Natural killer cell treated with Interleukin-12 subunit alpha and Interleukin-12 subunit beta and Interleukin-15 and Interleukin-18, amount 100 ng/mL, for 72 hours (primary cell): Measurements from ENCODE around the gene UBL7. TPM values are rescaled to one million over a fixed set of nuclear protein-coding genes. Genes with fewer than 3 reads are reported as not detected.
"Not testable (repeated sequence)": the region's sequence is repeated elsewhere in the genome, so short reads cannot be mapped to it uniquely, and the experiment has no call there.

Source experiments
- ATAC-seq, 2 donors: fragments of 150-1000 bp; cut with Tn5 transposase in 1 of 2; sonication (Bioruptor Pico), chemical (Tn5 transposase) in 1 of 2; 2 replicates each; pipeline ENCODE4 v1.10.0; 2021
- DNase-seq: peaks from one replicate; pipeline ENCODE4 v3.0.0; 2022; ENCODE audit warnings: low spot score
- H3K27ac Mint-ChIP-seq, 2 donors: 1 replicate in 1 of 2; 2 replicates in 1 of 2; pipeline ENCODE4 v1.8.0; 2022; ENCODE audit warnings: mixed read lengths in 2 of 2, mild to moderate bottlenecking in 1 of 2, moderate library complexity in 1 of 2
- H3K27me3 Mint-ChIP-seq, 2 donors: 1 replicate in 1 of 2; 2 replicates in 1 of 2; pipeline ENCODE4 v1.8.0; 2022; ENCODE audit warnings: mixed read lengths in 2 of 2
- H3K36me3 Mint-ChIP-seq: one replicate; pipeline ENCODE4 v1.8.0; 2022; ENCODE audit warnings: mixed read lengths
- H3K4me1 Mint-ChIP-seq, 2 donors: 1 replicate in 1 of 2; 2 replicates in 1 of 2; pipeline ENCODE4 v1.8.0; 2022; ENCODE audit warnings: low read depth in 2 of 2, mixed read lengths in 2 of 2, mild to moderate bottlenecking in 1 of 2
- H3K4me3 Mint-ChIP-seq: one replicate; pipeline ENCODE4 v1.8.0; 2022; ENCODE audit warnings: mixed read lengths
- H3K9me3 Mint-ChIP-seq: 2 replicates; pipeline ENCODE4 v1.8.0; 2022; ENCODE audit warnings: mixed read lengths
- total RNA-seq, 2 donors: library from RNA; stranded (reverse); gene quantifications; one replicate each; pipeline ENCODE4 v1.2.3, GENCODE V29; 2022

The UBL7 gene
- total RNA-seq, 2 donors from 2014 or later: 34.3 to 38.9 TPM

DNA sequence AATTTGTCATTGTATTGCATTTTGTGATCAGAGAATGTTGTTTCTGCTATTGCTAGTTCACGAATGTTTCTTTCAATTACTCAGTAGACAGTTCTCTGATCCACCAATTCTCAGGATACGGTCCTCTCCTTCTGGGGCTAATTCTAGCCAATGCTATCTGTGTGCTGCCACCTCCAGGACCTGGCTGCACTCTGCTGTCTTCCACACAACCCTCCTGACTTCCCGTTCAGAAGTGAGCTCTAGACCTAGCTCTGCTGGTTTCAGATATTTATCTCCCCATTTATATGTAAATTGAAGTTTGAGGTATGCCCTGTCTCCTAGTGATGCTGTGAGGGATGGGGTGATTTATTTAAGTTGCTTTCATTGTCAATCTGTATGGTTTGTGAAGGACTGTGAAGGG lies 21.7 kb upstream of the UBL7 start:
- DNase-seq (no peak), ATAC-seq (no peak)
- Mint-ChIP-seq H3K27ac (peak overlapping the region in 1 of 2 donors; percentile 4), H3K36me3 (peaks cover 9% of the 10 kb centered on the region), H3K4me1 (peaks cover 0 to 2% of the 10 kb centered on the region in 2 donors), H3K27me3 (no peaks in the 10 kb centered on the region), H3K4me3 (no peak overlapping the region), H3K9me3 (no peaks in the 10 kb centered on the region)

DNA sequence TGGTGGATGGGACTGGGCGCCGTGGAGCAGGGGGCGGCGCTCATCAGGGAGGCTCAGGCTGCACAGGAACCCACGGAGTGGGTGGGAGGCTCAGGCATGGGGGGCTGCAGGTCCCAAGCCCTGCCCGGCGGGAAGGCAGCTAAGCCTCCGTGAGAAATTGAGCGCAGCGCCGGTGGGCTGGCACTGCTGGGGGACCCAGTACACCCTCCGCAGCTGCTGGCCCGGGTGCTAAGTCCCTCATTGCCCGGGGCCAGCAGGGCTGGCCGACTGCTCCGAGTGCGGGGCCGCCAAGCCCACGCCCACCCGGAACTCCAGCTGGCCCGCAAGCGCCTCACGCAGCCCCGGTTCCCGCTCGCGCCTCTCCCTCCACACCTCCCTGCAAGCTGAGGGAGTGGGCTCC lies 19.4 kb upstream of the UBL7 start:
- not testable (repeated sequence) for H3K36me3 Mint-ChIP-seq, H3K9me3 Mint-ChIP-seq, H3K4me1 Mint-ChIP-seq, H3K27ac Mint-ChIP-seq, H3K27me3 Mint-ChIP-seq, ATAC-seq, DNase-seq, H3K4me3 Mint-ChIP-seq

DNA sequence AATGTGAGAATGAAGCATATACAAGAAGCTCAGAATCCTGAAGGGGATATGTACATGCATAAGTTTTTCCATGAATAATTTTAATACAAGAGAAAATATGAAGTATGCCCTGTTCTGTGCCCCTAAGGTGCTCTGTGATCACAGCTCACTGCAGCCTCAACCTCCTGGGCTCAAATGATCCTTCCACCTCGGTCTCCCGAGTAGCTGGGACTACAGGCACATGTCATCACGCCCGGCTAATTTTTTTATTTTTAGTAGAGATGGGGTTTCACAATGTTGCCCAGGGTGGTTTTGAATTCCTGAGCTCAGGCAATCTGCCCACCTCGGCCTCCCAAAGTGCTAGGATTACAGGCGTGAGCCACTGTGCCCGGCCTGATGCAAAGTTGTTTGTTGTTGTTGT lies 10.7 kb upstream of the UBL7 start:
- ATAC-seq, DNase-seq, H3K4me3 Mint-ChIP-seq, H3K27ac Mint-ChIP-seq, H3K27me3 Mint-ChIP-seq, H3K9me3 Mint-ChIP-seq, H3K4me1 Mint-ChIP-seq: not testable (repeated sequence)
- H3K36me3 Mint-ChIP-seq: peaks cover 10% of the 10 kb centered on the region

DNA sequence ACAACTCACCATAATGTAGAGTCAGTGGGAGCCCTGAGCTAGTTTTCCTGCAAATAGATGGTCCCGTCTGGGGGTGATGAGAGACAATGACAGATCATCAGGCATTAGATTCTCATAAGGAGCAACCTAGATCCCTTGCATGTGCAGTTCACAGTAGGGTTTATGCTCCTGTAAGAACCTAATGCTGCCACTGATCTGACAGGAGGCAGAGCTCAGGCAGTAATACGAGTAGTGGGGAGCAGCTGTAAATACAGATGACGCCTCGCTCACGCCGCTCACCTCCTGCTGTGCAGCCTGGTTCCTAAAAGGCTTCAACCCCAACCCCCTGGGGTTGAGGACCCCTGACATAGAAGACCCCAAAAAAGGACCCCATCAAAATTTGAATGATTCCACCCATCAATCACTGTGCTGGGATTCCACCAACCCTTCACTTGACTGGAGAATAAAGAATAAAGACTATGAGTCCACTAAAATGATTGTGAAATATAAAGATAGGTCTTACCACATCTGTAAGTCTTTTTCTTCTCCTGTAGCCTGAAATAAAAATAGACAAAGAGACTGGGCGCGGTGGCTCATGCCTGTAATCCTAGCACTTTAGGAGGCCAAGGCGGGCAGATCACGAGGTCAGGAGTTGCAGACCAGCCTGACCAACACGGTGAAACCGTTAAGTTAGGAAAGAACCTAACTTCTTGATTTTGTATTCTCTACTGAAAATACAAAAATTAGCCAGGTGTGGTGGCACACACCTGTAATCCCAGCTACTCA lies 9.9 kb upstream of the UBL7 start:
- Mint-ChIP-seq H3K36me3 (peaks cover 10% of the 10 kb centered on the region), H3K4me3 (no peak overlapping the region), H3K9me3 (no peaks in the 10 kb centered on the region), H3K4me1 (peaks cover 0 to 2% of the 10 kb centered on the region in 2 donors), H3K27ac (no peak overlapping the region), H3K27me3 (no peaks in the 10 kb centered on the region)
- ATAC-seq (no peak), DNase-seq (no peak)

DNA sequence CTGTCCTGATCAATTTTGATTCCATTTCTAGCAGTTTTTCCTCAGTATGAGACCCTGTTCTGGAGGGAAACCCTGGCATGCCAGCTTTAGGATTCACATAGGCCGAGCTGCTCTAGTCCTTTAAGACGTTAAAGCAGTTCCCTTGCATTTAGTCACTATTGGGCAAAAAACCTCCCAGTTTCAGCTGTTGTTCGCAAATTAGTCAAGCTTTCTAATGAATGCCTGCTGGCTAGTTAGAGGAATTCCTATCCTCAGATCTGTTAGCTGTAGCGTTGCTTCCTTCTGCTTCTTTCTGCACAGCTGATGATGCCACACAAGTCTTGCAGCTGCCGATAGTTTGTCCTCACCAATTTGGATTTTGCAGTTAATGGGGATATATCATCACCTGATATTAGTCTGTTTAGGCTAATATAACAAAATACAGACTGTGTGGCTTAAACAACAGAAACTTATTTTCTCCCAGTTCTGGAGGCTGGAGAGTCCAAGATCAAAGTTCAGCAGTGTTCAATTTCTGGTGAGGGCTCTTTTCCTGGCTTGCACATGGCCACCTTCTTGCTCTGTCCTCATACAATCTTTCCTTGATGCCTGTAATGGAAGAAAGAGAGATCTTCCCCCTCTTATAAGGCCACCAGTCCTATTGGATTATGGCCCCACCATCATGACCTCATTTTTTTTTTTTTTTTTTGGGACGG lies 7.5 kb upstream of the UBL7 start:
- DNase-seq: no peak
- H3K27me3 Mint-ChIP-seq: no peaks in the 10 kb centered on the region
- H3K9me3 Mint-ChIP-seq: no peaks in the 10 kb centered on the region
- H3K27ac Mint-ChIP-seq: no peak overlapping the region
- peaks cover 12 to 13% of the 10 kb centered on the region in 2 donors for H3K4me1 Mint-ChIP-seq
- no peak overlapping the region for H3K4me3 Mint-ChIP-seq
- H3K36me3 Mint-ChIP-seq: peaks cover 10% of the 10 kb centered on the region
- no peak for ATAC-seq

DNA sequence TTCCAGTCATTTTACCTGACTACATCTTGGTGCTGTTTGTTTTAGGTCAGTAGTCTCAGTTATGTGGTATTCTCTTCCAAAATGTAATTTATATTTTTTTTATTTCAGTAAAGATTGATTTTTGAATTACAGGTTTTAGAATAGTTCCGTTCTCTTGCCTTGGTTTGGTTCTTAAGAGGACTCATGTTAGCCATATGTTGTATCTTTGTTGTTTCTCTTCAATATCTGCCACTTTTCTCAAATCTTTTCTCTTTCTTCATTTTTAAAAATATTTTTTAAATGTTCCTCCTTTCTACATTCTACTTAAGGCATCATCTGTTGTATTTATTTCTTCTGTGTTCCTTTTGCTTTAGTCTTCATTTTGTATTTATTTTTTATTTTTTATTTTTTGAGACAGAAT lies 5.6 kb upstream of the UBL7 start:
- Mint-ChIP-seq H3K4me1 (peaks cover 27 to 28% of the 10 kb centered on the region in 2 donors), H3K9me3 (no peaks in the 10 kb centered on the region), H3K27me3 (no peaks in the 10 kb centered on the region), H3K36me3 (peaks cover 10% of the 10 kb centered on the region), H3K4me3 (no peak overlapping the region), H3K27ac (no peak overlapping the region)
- DNase-seq: no peak
- no peak for ATAC-seq

DNA sequence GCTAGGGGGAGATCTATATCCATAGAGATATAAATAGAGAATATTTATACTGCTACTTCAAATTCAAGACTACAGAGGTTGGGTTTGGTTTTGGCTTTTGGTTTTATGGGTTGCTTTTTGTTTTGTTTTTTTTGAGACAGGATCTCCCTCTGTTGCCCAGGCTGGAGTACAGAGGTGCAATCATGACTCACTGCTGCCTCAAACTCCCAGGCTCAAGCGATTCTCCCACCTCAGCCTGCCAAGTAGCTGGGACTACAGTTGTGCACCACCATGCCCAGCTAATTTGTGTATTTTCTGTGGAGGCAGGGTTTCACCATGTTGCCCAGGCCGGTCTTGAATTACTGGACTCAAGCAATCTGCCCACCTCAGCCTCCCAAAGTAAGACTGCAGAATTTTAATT lies 3.9 kb upstream of the UBL7 start:
- DNase-seq: no peak
- H3K36me3 Mint-ChIP-seq: peaks cover 8% of the 10 kb centered on the region
- no peak overlapping the region for H3K27ac Mint-ChIP-seq
- H3K9me3 Mint-ChIP-seq: no peaks in the 10 kb centered on the region
- ATAC-seq: no peak
- H3K4me3 Mint-ChIP-seq: no peak overlapping the region
- no peaks in the 10 kb centered on the region for H3K27me3 Mint-ChIP-seq
- H3K4me1 Mint-ChIP-seq: peaks cover 35 to 39% of the 10 kb centered on the region in 2 donors

DNA sequence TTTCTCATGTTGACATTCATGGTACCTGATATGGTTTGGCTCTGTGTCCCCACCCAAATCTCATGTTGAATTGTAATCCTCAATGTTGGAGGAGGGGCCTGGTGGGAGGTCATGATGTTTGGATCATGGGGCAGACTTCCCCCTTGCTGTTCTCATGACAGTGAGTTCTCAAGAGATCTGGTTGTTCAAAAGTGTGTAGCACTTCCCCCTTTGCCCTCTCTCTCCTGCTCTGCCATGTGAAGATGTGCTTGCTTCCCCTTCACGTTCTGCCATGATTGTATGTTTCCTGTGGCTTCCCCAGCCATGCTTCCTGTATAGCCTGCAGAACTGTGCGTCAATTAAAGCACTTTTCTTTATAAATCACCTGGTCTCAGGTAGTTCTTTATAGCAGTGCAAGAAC lies 3.3 kb upstream of the UBL7 start:
- peaks cover 6% of the 10 kb centered on the region for H3K36me3 Mint-ChIP-seq
- peak overlapping the region; percentile 63 for H3K4me3 Mint-ChIP-seq
- H3K4me1 Mint-ChIP-seq: peaks cover 35 to 40% of the 10 kb centered on the region in 2 donors
- DNase-seq (no peak), ATAC-seq (no peak)
- H3K27me3 Mint-ChIP-seq: no peaks in the 10 kb centered on the region
- no peak overlapping the region for H3K27ac Mint-ChIP-seq
- no peaks in the 10 kb centered on the region for H3K9me3 Mint-ChIP-seq

DNA sequence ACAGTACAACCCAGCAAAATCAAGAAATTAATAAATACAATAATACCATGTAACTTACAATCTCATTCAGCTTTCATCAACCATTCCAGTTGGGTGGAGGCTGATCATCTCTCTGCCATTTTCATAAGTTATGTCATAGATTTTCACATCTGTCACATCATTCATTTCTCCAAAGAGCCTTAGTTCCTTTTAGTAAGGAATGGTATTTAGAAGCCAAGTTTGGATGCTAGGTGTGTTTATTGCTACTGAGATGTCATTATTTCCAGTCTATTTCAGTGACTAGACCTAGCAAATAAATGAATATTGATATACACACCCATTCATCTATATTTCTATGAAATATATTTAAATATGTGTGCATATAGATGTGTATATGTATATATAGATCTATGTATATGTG lies 2.7 kb upstream of the UBL7 start:
- H3K27ac Mint-ChIP-seq: no peak overlapping the region
- no peak for ATAC-seq

DNA sequence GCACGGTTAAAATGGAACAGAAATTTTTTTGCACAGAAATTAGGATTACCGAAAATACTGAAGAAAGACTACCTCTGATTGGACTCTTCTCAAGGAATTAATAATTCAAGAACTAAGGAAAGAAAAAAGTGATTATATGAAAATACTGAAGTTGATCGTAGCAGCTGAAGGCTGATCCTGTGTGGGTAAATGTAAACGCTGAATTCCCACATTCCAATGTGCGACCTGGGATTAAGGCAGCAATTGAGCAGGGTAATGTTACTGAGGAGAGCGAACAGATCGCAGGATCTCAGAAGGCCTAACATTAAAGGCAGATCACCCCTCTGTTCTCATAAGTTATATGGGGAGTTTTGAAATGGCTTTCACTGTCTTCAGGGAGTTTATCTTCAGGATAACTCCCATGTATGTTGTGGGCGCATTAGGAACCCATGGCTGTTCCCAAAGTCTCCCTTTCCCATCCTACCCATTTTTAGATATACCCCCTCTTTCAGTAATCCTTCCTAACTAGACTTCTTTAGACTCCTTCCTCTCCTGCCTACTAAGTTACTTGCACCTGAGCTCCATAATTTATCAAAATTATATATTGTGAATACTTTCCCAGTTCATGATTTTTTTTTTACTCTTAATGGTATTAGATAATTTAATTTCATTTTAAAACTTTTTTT lies 1.0 kb upstream of the UBL7 start:
- Mint-ChIP-seq H3K4me3 (peak overlapping the region; percentile 87), H3K27me3 (no peaks in the 10 kb centered on the region), H3K27ac (peak overlapping the region; percentile 77 to 87), H3K9me3 (no peaks in the 10 kb centered on the region), H3K4me1 (peaks cover 38 to 44% of the 10 kb centered on the region in 2 donors), H3K36me3 (no peaks in the 10 kb centered on the region)
- DNase-seq: no peak
- ATAC-seq: no peak

More for the DNA sequence above, 2.7 kb upstream of the UBL7 start:
- H3K9me3 Mint-ChIP-seq: no peaks in the 10 kb centered on the region
- no peaks in the 10 kb centered on the region for H3K27me3 Mint-ChIP-seq
- DNase-seq: no peak
- peaks cover 6% of the 10 kb centered on the region for H3K36me3 Mint-ChIP-seq
- H3K4me1 Mint-ChIP-seq: peaks cover 38 to 44% of the 10 kb centered on the region in 2 donors
- peak overlapping the region; percentile 87 for H3K4me3 Mint-ChIP-seq

DNA sequence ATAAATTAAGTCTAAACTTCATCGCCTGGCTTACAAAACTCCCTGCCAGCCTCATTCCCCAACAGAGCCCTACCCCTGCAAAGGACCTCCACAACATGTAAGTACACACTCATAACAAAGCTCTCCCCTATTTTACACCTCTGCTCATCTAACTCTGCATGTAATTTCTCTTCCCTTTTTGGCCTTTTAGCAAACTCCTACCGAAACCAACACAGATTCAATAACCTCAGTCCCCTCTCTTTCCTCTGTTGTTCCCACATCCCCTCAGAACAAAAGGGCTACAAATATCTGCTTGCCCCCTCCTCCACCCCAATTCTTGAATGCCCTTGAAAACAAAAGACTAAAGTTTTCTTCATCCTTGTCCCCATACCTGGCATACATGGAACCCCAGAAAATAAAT lies 662 bp downstream of the UBL7 start:
- ATAC-seq (no peak), DNase-seq (no peak)
- Mint-ChIP-seq H3K27ac (peak overlapping the region; percentile 77 to 87), H3K36me3 (no peaks in the 10 kb centered on the region), H3K4me3 (peak overlapping the region; percentile 87), H3K9me3 (no peaks in the 10 kb centered on the region), H3K4me1 (peaks cover 36 to 44% of the 10 kb centered on the region in 2 donors), H3K27me3 (no peaks in the 10 kb centered on the region)

DNA sequence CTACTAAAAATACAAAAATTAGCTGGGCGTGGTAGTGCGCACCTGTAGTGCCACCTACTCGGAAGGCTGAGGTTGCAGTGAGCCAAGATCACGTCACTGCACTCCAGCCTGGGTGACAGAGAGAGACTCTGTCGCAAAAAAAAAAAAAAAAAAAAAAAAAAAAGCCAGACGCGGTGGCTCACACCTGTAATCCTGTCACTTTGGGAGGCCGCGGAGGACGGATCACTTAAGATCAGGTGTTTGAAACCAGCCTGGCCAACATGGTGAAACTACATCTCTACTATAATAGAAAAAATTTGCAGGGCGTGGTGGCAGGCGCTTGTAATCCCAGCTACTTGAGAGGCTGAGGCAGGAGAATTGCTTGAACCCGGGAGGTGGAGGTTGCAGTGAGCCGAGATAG lies 1.2 kb downstream of the UBL7 start:
- H3K9me3 Mint-ChIP-seq, H3K36me3 Mint-ChIP-seq, DNase-seq, ATAC-seq, H3K27me3 Mint-ChIP-seq: not testable (repeated sequence)
- peaks cover 34 to 44% of the 10 kb centered on the region in 2 donors for H3K4me1 Mint-ChIP-seq
- peak overlapping the region; percentile 87 for H3K4me3 Mint-ChIP-seq
- H3K27ac Mint-ChIP-seq: peak overlapping the region; percentile 77 to 87

DNA sequence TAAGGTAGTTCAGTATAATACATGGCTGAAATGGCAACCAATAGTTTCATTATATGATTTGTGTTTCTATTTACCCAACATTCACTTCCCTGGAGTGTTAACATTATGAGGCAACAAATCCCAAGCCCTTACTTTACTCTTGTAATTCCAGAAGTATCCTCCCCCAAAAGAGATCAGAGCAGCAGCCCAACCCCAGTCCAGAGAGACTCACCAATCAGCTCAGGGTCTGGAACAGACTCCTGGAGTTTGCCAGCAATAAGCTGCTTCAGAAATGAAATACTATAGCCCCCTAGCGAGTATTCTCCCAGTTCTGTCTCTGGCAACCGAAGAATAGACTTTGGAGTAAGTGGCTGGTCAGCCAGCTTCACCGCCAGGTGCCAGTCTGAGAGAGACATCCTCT lies 2.5 kb downstream of the UBL7 start:
- H3K27ac Mint-ChIP-seq: no peak overlapping the region
- no peak for DNase-seq
- H3K36me3 Mint-ChIP-seq: no peaks in the 10 kb centered on the region
- H3K4me1 Mint-ChIP-seq: peaks cover 30 to 38% of the 10 kb centered on the region in 2 donors
- ATAC-seq: no peak
- no peaks in the 10 kb centered on the region for H3K9me3 Mint-ChIP-seq
- H3K27me3 Mint-ChIP-seq: no peaks in the 10 kb centered on the region
- no peak overlapping the region for H3K4me3 Mint-ChIP-seq

DNA sequence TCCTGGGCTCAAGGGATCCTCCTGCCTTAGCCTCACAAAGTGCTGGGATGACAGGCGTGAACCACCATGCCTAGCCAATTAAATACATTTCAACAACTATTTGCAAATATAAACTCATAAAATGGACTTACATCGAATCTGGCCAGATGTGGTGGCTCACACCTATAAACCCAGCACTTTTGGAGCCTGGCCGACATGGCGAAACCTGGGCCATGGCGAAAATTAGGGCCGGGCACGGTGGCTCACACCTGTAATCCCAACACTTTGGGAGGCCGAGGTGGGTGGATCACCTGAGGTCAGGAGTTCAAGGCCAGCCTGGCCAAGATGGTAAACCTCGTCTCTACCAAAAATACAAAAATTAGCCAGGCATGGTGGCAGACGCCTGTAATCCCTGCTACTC lies 3.9 kb downstream of the UBL7 start:
- H3K9me3 Mint-ChIP-seq, ATAC-seq, DNase-seq, H3K4me3 Mint-ChIP-seq, H3K36me3 Mint-ChIP-seq, H3K27ac Mint-ChIP-seq, H3K27me3 Mint-ChIP-seq: not testable (repeated sequence)
- peaks cover 21 to 26% of the 10 kb centered on the region in 2 donors for H3K4me1 Mint-ChIP-seq
